ENCODE measurements around the gene ECT2L. TPM values are rescaled to one million over a fixed set of nuclear protein-coding genes. Genes with fewer than 3 reads are reported as not detected.

The ECT2L gene
- total and polyA plus RNA-seq, 4 donors: under 0.01 to 0.32 TPM; not detected in 2

DNA sequence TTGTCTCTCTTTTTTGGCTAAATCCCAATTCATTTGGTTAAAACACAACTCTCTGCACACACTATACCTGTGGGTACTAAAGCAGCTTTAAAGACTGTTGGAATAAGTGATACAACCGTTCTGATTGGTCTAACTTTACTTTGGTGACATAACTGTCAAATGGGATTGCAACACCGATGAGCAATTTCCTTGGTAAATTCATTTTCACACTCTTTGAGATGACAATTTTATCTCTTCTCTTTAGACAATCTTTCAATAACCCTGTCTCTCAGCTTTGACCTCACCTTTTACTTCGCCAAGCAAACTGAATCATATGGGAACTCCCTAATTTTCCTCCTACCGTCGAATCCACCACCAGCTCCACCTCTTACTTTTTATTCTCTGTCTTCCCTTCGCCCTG is 60.8 kb downstream of the ECT2L start:
- H3K4me1 ChIP-seq (ENCODE audit: control insufficient read depth in 4 of 4, insufficient read depth in 4 of 4, low read length in 3 of 4): no peaks in the 10 kb centered on the region
- H3K27me3 ChIP-seq (ENCODE audit: control insufficient read depth in 4 of 4, insufficient read depth in 4 of 4, low read length in 3 of 4): no peaks in the 10 kb centered on the region
- no peak overlapping the region for H3K4me3 ChIP-seq (ENCODE audit: low read depth in 1 of 3, low read length in 3 of 3)
- no peak overlapping the region for H3K9ac ChIP-seq (ENCODE audit: low read depth in 1 of 2, low read length in 2 of 2)
- TF ChIP-seq HNF4A (conservative IDR thresholded peaks at IDR 0.05): no peak
- TF ChIP-seq RAD21 (IDR thresholded peaks at IDR 0.05): no peak
- TF ChIP-seq JUND (IDR thresholded peaks at IDR 0.05): no peak
- no peak for TF ChIP-seq GABPA (IDR thresholded peaks at IDR 0.05 in 1 of 2, conservative IDR thresholded peaks at IDR 0.05 in 1 of 2)
- no peak for TF ChIP-seq FOXA2 (IDR thresholded peaks at IDR 0.05)
- TF ChIP-seq TAF1 (conservative IDR thresholded peaks at IDR 0.05): no peak
- no peak for TF ChIP-seq YY1 (IDR thresholded peaks at IDR 0.05)
- no peak for TF ChIP-seq FOXA1 (IDR thresholded peaks at IDR 0.05)
- TF ChIP-seq, protein P1, sequence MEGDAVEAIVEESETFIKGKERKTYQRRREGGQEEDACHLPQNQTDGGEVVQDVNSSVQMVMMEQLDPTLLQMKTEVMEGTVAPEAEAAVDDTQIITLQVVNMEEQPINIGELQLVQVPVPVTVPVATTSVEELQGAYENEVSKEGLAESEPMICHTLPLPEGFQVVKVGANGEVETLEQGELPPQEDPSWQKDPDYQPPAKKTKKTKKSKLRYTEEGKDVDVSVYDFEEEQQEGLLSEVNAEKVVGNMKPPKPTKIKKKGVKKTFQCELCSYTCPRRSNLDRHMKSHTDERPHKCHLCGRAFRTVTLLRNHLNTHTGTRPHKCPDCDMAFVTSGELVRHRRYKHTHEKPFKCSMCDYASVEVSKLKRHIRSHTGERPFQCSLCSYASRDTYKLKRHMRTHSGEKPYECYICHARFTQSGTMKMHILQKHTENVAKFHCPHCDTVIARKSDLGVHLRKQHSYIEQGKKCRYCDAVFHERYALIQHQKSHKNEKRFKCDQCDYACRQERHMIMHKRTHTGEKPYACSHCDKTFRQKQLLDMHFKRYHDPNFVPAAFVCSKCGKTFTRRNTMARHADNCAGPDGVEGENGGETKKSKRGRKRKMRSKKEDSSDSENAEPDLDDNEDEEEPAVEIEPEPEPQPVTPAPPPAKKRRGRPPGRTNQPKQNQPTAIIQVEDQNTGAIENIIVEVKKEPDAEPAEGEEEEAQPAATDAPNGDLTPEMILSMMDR (IDR thresholded peaks at IDR 0.05; ENCODE audit: low read depth, low read length, missing input control): no peak
- no peak for TF ChIP-seq RXRA (IDR thresholded peaks at IDR 0.05)
- TF ChIP-seq, protein P2, sequence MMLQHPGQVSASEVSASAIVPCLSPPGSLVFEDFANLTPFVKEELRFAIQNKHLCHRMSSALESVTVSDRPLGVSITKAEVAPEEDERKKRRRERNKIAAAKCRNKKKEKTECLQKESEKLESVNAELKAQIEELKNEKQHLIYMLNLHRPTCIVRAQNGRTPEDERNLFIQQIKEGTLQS (IDR thresholded peaks at IDR 0.05): no peak
- TF ChIP-seq ZBTB33 (IDR thresholded peaks at IDR 0.05): no peak
- no peaks in the 10 kb centered on the region for H3K36me3 ChIP-seq (ENCODE audit: control insufficient read depth in 4 of 4, insufficient read depth in 3 of 4, low read depth in 1 of 4, low read length in 3 of 4)
- H3K9me3 ChIP-seq (ENCODE audit: control insufficient read depth in 4 of 4, low read length in 3 of 4): peaks cover 0 to 2% (median 0%) of the 10 kb centered on the region in 4 donors
- DNase-seq (ENCODE audit: low spot score): no peak
- H3K27ac ChIP-seq (ENCODE audit: low read depth in 1 of 2, low read length in 2 of 2): no peak overlapping the region
- WGBS: 83% methylated on average over 6 of the region's 6 CpGs

DNA sequence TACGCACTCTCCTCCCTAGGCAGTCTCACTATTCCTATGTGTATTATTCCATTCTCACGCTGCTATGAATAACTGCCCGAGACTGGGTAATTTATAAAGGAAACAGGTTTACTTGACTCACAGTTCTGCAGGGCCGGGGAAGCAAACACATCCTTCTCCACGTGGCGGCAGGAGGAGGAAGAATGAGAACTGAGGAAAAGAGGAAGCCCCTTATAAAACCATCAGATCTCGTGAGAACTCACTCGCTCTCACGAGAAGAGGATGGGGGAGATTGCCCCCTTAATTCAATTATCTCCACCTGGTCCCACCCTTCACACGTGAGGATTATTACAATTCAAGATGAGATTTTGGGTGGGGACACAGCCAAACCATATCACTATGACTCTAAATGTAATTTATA is 61.9 kb downstream of the ECT2L start:
- no peak overlapping the region for H3K4me3 ChIP-seq (ENCODE audit: low read depth in 1 of 3, low read length in 3 of 3)
- no peaks in the 10 kb centered on the region for H3K36me3 ChIP-seq (ENCODE audit: control insufficient read depth in 4 of 4, insufficient read depth in 3 of 4, low read depth in 1 of 4, low read length in 3 of 4)
- peaks cover 0 to 2% (median 0%) of the 10 kb centered on the region in 4 donors for H3K9me3 ChIP-seq (ENCODE audit: control insufficient read depth in 4 of 4, low read length in 3 of 4)
- H3K4me1 ChIP-seq (ENCODE audit: control insufficient read depth in 4 of 4, insufficient read depth in 4 of 4, low read length in 3 of 4): no peaks in the 10 kb centered on the region
- no peak overlapping the region for H3K9ac ChIP-seq (ENCODE audit: low read depth in 1 of 2, low read length in 2 of 2)
- H3K27me3 ChIP-seq (ENCODE audit: control insufficient read depth in 4 of 4, insufficient read depth in 4 of 4, low read length in 3 of 4): no peaks in the 10 kb centered on the region
- no peak overlapping the region for H3K27ac ChIP-seq (ENCODE audit: low read depth in 1 of 2, low read length in 2 of 2)
- TF ChIP-seq HNF4A (conservative IDR thresholded peaks at IDR 0.05): no peak
- TF ChIP-seq SP1 (IDR thresholded peaks at IDR 0.05): no peak
- TF ChIP-seq YY1 (IDR thresholded peaks at IDR 0.05): no peak
- TF ChIP-seq MAX (IDR thresholded peaks at IDR 0.05): no peak
- TF ChIP-seq, protein P1 (IDR thresholded peaks at IDR 0.05; ENCODE audit: low read depth, low read length, missing input control): no peak
- TF ChIP-seq, protein P2 (IDR thresholded peaks at IDR 0.05): no peak
- no peak for TF ChIP-seq FOXA1 (IDR thresholded peaks at IDR 0.05)
- no peak for TF ChIP-seq EGR1 (IDR thresholded peaks at IDR 0.05; ENCODE audit: low read depth in 2 of 2)
- TF ChIP-seq NR2F2 (IDR thresholded peaks at IDR 0.05): no peak
- no peak for TF ChIP-seq REST (IDR thresholded peaks at IDR 0.05)
- no peak for TF ChIP-seq HNF4G (IDR thresholded peaks at IDR 0.05)
- TF ChIP-seq RXRA (IDR thresholded peaks at IDR 0.05): no peak
- no peak for TF ChIP-seq JUND (IDR thresholded peaks at IDR 0.05)
- no peak for TF ChIP-seq GABPA (IDR thresholded peaks at IDR 0.05 in 1 of 2, conservative IDR thresholded peaks at IDR 0.05 in 1 of 2)
- TF ChIP-seq RAD21 (IDR thresholded peaks at IDR 0.05): no peak
- no peak for TF ChIP-seq TAF1 (conservative IDR thresholded peaks at IDR 0.05)
- TF ChIP-seq FOXA2 (IDR thresholded peaks at IDR 0.05): no peak
- no peak for TF ChIP-seq ZBTB33 (IDR thresholded peaks at IDR 0.05)
- DNase-seq (ENCODE audit: low spot score): no peak
- 75% methylated on average over 10 of the region's 10 CpGs for WGBS
